ENCODE measurements around the gene POGZ.
"Not testable (repeated sequence)": the region's sequence is repeated elsewhere in the genome, so short reads cannot be mapped to it uniquely, and the experiment has no call there.

POGZ gene

DNA sequence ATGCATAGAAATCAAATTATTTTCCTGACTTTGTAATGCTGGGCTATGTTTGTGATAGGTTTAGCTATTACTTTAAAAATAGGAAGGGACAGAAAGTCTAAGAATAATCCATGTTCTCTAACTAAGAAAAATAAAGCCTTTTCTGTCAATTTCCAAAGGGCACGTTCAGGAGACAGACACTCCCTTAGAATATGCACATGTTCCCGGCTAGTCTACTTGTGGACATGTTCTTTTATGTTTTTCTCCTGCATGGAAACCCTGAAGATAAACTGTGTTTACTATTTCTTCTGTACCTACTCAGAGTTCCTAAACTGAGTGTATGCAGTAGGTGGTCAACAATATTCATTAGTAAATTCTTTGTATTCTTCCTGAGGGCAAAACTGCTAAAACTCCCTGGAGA is 47.4 kb downstream of the POGZ start:
- FAIRE-seq, result no peak

DNA sequence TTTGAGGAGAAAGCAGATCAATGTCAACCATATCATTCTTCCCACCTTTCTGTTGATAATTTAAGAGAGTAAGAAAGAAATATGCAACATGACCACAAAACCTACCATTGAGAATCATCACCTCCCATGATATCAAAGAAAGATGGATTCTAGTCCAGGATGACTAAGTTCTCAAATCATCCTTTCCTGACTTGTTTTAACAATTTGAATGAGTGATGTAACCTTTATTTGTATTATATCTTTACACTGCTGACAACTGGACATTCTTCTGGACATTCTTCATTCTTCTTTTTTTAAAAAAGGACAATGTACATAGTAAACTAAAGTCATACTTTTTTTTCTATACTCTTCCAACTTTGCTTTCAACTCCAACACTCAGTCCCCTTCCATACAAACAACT is 50.4 kb downstream of the POGZ start:
- no peak for FAIRE-seq

- no peak for FAIRE-seq
Measured at GRCh38 chr1:151407304-151407703, 52.0 kb downstream of the POGZ start.

DNA sequence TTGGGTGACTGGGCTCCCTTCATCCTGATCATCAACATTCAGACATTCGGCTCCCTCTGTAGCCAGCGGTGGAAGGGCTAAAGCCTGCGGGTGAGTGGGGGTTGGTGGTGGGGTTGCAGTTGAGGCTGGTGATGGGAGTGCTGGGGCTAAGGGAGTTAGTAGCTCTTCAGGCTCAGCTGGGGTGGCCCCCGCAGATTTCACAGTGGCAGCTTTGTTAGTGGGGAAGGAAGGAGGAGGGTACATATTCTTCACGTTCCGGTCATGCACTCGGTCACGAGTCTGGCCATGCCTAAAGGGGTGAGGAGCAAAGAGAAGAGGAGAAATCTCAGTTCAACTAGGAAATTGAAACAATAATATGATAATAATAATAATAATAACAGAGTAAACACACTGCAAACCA is 53.1 kb downstream of the POGZ start:
- no peak for FAIRE-seq

- no peak for FAIRE-seq
Measured at GRCh38 chr1:151405187-151405951, 53.9 kb downstream of the POGZ start.

- FAIRE-seq, result no peak
Measured at GRCh38 chr1:151403612-151404011, 55.7 kb downstream of the POGZ start.

GRCh38 chr1:151402764-151403163 is 56.5 kb downstream of the POGZ start:
- no peak for FAIRE-seq

DNA sequence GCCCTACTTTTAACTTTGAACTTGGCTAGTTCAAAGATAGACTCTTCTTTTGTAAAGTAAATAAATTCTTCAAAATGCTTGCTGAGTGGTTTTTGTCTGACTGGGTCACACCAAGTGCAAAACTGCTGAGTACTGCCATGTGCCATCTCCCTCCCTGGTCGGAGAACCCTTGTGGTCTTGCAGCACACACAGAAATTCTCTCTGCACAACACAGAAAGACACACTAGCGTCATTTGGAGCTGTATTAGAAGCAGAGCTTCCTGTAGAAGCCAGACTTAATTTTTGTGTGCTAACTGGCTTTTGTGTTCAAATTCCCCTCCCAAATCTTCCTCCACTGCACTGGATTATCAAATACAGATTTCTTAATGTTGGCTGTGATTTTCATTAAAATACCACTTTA is 57.4 kb downstream of the POGZ start:
- FAIRE-seq, result no peak

DNA sequence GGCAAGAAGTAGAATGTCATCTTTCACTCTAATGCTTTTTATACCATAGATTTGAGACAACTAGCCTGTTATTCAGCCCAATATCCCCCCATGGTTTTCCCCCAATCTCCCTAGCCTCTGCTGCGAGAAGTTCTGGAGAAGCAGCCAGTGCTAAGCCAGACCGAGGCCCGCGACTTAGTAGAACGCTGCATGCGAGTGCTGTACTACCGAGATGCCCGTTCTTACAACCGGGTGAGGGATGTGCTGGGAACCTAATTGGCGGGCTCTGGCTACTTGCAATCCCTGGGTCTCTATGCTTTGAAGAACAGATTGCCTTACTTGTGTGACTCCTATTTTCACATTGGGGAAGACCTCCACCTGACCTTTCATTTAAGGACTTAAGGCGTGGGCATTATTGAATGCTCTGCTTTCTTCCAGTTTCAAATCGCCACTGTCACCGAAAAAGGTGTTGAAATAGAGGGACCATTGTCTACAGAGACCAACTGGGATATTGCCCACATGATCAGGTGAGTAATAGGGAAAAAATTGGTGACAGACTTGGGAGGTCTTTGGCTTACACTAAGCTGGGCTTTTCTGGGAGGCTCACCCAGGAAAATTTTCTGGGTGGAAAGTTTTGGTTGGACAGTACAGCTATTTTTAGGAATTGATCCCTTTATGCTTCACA is 58.0 kb downstream of the POGZ start:
- no peak for FAIRE-seq

DNA sequence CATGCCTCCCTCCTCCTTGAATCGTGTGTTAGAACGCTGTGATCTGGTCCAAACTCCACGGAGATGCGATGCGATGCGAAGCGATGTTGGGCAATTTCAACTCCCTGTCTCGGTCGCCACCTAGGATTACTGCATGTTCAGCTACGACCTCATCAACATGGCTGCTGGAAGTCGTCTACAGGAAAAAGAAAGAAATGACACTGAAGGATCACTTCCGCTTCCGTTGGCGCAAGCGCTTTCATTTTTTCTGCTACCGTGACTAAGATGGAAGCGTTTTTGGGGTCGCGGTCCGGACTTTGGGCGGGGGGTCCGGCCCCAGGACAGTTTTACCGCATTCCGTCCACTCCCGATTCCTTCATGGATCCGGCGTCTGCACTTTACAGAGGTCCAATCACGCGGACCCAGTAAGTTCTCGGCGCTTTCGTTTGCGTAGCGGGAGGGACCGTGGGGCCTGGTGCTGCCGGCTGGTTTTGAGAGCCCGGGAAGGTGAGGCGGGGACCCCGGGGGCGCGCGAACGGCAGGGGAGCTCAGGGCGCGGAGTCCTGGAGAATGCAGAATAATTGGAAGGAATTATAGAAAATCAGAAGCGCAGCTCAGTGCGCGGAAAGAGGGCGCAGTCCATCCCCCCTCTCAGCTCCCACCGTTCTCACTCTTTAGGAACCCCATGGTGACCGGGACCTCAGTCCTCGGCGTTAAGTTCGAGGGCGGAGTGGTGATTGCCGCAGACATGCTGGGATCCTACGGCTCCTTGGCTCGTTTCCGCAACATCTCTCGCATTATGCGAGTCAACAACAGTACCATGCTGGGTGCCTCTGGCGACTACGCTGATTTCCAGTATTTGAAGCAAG is 59.7 kb downstream of the POGZ start, which contains the start of gene PSMB4:
PSMB4 (plus strand) TSS at position 250 of the 848 bp plus-strand sequence; CDS start at position 265, 15 bp downstream.
- peak; percentile 90 for FAIRE-seq

DNA sequence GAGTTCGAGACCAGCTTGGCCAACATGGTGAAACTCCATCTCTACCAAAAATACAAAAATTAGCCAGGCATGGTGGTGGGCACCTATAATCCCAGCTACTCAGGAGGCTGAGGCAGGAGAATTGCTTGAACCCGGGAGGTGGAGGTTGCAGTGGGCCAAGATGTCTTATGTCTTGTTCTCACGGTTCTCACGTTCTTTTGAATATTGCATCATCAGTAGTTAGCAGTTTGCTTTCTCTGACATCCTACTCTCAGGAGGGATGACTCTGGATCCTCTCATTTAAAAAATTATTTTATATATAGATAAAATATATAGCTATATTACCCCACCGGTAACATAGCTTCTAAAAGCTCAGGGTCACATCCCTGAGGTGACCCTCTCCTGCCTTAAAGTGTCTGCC is 63.0 kb downstream of the POGZ start:
- not testable (repeated sequence) for FAIRE-seq

GRCh38 chr1:151393583-151393982 is 65.7 kb downstream of the POGZ start:
- FAIRE-seq, result no peak

GRCh38 chr1:151391079-151391563 is 68.2 kb downstream of the POGZ start:
- no peak for FAIRE-seq

DNA sequence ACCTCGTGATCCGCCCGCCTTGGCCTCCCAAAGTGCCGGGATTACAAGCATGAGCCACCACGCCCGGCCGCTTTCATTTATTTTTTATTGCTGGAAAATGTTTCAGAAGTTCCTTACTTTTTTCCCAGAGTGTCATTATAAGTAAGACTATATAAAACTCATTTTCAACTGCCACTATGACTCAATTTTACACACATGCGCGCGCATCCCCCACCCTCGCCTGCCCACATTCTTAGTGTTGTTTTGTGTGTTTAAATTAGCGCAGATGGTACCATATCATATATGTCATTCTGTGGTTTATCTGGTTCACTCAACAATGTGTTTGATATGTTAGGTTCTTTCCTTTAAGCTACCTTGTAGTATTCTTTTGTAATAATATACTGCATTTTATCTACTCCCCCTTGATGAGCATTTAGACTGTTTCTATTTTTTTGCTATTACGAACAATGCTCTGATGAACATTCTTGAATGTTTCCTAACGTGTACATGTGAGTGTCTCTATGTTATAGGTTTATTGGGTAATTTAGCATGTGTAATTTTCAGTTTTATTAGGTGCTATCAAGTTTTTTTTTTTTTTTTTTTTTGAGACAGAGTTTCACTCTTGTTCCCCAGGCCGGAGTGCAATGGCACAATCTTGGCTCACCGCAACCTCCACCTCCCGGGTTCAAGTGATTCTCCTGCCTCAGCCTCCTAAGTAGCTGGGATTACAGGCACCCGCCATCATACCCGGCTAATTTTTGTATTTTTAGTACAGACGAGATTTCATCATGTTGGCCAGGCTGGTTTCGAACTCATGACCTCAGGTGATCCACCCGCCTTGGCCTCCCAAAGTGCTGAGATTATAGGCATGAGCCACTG is 68.8 kb downstream of the POGZ start:
- FAIRE-seq, result not testable (repeated sequence)

- FAIRE-seq, result no peak
Measured at GRCh38 chr1:151386002-151386401, 73.3 kb downstream of the POGZ start.

DNA sequence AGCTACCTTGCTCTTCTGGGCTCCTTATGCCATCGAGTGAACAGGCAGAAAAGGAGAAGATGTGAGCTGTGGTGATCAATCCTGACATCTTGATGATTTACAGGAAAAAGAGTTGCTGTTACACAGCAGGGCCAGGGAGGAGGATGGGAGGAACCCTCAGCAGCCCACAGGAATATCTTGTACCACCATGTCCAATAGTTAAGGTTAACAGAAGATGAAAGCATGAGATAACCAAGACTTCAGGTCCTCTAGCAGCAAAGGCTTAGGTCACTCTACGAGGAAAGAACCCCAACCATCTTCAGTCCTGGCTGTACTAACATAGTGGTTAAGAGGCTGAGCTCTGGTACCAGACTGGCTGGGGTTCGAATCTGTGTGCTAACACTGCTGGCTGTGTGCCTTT is 74.7 kb downstream of the POGZ start:
- no peak for FAIRE-seq

DNA sequence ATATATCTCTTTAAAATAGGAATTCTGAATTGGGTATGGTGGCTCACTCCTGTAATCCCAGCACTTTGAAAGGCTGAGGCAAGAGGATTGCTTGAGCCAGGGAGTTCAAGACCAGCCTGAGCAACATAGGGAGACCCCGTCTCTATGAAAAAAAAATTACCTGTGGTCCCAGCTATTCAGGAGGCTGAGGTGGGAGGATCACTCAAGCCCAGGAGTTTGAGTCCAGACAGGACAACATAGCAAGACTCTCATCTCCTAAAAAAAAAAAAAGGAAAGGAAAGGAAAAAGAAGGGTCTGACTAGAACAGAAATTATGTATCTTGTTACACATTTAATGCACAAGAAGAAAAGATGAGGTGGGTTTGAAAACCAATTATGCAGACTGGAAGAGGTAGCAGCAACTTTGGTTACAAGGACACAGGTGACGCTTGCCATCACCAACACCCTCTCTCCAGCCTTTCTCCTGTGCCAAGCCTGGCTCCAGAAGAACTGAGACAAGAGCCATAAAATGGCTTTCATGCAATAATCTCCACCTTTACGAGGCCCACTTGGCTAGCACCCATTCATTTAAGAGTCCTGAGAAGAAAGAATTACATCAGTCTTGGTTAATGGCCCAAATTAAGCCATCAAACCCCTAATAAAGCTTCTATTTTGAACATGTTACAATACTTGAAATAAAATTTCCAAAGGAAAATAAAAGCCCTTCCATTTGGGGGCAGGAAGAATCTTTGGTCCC is 82.0 kb downstream of the POGZ start:
- no peak for FAIRE-seq

GRCh38 chr1:151373196-151373595 is 86.1 kb downstream of the POGZ start:
- FAIRE-seq, result no peak

DNA sequence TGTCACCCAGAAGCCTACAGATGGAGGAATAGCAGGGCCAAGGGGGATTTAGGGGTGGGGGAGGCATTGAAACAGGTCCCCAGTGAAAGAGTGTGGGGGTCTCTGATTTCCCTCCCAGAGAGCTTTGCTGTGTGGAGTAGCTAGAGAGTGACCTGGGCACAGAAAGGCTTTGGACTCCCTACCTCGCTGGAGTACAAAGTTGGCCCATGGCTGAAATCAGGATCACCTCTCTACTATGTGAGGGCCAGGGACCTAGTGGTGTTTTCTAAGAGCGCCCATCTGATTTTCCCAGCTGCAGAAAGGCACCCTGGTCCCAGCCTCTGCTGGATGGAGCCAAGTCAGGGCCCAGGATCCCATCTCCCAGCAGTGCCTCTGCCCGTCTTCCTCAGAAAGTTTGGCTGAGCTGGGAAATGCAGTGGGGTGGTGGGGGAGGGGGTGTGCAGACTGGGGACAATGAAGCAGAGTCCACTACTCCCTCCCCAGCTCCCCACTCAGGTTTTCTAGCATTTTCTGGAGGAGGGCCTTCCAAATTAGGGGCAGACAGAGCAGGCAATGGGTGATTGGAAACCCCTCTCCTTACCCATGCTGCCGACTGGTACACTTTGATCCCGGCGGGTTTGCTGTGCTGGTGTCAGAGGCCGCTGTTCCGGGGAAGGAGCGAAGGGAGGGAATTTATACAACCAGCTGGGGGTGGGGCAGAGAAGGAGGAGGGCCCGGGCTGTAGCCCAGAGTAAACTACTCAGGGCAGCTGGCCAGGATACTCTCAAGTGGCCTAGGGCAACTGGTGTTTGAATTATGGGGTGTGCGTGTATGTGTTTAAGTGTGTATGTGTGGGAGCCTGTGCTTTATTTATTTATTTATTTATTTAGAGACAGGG is 87.0 kb downstream of the POGZ start, which contains the start of gene SELENBP1:
SELENBP1 (minus strand) TSS at position 648 of the 877 bp plus-strand sequence; CDS start at position 584, 64 bp downstream.
- peak; percentile 12 for FAIRE-seq

DNA sequence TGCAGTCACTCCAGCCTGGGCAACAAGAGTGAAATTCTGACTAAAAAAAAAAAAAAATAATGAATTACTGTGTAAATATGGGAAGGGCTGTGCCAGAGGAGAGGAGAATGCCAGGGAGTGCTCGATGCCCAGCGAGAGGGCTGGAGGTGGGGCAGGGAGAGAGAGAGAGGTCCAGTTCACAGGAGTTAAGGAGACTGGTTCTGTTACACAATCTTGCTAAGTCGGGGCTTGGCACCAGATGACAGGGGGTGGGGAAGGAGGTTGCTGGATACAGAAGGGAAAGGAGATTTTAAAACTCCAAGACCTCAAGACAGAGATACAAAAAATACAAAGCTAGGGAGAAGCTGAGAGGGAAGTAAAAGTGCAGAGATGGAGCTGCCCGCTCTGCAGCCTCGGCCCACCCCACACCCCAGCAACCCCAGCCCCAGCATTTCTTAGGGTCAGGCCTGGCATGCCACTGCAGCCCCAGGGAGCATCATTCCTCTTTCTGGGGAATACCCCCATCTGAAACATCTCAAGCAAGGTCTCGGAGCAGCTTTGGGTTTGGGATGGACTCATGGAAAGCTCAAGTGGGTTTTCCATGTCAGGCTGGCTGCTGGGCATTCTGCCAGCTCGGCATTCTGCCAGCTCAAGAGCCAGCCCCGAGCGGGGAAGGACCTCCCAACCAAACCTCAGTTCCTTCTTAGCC is 87.8 kb downstream of the POGZ start:
- FAIRE-seq, result no peak

Measured in endometrium (tissue), 2 donors.